GM19397 (cell line): ENCODE data around the gene ALPL.

ENCODE experiments used
- ATAC-seq: cut with Tn5 transposase; IDR thresholded peaks from one replicate; pipeline ENCODE4 v1.9.1; 2021; ENCODE audit warnings: mild to moderate bottlenecking, moderate library complexity; ENCODE audit not compliant: unreplicated experiment

ALPL gene

GRCh38 chr1:21614419-21615115 is 105.3 kb downstream of the ALPL start:
- ATAC-seq: no peak

GRCh38 chr1:21616372-21616771 is 107.1 kb downstream of the ALPL start:
- ATAC-seq: no peak

DNA sequence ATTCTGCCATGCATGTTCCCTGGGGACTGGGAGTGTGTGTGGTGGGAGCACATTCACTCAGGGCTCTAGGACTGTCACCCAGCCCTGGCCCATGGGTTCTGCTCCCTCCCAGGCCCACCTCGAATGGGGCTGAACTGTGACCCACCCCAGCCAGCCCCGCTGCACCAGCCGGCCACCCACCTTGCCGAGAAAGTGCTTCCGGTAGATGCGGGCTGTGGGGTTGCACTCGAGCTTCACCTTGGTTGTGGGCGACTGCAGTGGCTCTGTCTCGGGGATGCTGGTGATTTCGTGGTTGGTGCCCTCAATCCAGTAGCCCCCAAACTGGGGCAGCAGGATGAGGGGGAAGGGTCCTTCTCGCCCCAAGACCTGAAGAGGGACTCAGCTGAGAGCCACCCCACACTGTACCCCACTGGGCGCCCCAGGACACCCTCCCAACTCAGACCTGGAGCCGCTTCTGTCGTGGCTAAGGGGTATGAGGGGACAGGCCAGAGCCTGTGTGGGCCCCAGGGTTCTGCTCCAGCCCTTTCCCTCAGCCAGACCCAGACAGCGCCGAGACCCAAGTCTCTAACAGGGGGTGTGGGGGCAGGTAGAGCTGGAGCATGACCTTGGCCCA is 108.0 kb downstream of the ALPL start:
- ATAC-seq: no peak

DNA sequence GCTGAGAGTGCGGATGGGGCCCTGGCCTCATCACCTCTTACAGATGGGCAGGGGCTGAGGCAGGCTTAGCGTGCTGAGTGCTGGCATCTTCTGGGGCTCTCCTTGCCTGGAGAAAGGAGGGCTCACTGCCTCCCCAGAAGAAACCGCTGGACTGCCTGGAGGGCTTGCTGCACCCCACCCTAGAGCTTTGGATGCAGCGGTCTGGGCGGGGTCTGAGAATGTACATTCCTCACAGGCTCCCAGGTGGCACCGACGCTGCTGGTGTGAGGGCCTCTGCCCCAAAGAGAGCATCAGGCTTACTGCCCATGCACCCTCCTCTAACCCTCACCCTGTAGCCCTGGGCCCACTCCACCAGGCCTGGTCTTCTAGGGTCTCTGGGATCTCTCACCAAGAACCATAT is 108.8 kb downstream of the ALPL start:
- no peak for ATAC-seq

GRCh38 chr1:21618561-21619374 is 109.5 kb downstream of the ALPL start:
- no peak for ATAC-seq

- ATAC-seq: no peak
These were observed 110.2 kb downstream of the ALPL start for GRCh38 chr1:21619375-21619947.

DNA sequence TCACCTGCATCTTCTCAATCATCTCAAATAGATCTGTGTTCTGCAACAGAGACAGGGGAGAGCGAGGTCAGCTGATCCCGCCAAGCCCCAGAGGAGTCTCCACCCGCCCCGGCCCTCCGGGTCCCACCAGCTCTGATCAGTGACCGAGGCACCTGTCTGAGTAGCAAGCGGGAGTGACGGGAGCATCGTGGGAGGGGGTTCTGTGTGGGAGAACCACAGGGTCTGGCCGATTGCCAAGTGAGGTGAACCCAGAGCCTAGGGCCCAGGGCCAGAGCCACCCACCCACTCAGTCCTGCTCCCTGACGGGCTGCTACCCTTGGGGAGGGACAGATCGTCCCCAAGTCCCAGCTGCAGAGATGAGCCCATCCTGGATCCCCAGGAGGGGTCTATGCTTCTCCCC is 110.8 kb downstream of the ALPL start:
- ATAC-seq: no peak

DNA sequence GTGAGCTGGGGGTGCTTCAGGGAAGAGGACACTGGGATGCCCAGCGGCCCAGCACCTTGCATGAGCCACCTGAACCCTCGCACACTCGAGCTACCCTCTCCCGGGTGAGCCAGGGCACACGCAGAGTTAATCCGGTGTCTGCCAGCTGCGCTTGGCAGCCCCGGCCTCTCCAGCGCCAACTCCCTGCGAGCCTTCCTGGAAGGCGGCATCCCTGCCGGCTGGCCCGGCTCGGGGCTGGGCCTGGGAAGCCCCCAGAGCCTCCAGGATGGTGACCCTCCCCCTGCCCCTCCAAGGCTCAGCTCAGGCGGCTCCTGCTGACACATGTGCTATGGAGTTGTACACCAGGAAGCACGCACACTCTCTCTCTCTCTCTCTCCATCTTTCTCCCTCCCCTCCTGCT is 111.3 kb downstream of the ALPL start:
- no peak for ATAC-seq

DNA sequence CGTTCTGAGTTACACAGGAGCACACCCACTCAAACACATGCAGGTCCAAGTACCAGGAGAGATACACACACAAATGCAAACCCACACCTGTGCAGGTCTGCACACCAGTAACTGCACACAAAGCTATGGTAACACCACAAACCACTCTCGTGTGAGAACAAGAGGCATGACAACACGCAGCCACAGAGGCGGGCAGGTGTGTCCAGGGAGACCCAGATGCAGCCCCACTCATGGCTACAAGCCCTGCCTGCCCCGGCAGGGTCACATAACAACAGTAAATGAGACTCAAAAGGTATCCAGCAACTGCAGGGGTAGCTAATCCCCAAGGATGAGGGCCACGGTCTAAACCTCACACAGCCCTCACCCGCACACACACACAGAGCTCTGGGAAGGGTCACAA is 111.8 kb downstream of the ALPL start:
- ATAC-seq: no peak

GRCh38 chr1:21621761-21622436 is 112.7 kb downstream of the ALPL start:
- no peak for ATAC-seq

DNA sequence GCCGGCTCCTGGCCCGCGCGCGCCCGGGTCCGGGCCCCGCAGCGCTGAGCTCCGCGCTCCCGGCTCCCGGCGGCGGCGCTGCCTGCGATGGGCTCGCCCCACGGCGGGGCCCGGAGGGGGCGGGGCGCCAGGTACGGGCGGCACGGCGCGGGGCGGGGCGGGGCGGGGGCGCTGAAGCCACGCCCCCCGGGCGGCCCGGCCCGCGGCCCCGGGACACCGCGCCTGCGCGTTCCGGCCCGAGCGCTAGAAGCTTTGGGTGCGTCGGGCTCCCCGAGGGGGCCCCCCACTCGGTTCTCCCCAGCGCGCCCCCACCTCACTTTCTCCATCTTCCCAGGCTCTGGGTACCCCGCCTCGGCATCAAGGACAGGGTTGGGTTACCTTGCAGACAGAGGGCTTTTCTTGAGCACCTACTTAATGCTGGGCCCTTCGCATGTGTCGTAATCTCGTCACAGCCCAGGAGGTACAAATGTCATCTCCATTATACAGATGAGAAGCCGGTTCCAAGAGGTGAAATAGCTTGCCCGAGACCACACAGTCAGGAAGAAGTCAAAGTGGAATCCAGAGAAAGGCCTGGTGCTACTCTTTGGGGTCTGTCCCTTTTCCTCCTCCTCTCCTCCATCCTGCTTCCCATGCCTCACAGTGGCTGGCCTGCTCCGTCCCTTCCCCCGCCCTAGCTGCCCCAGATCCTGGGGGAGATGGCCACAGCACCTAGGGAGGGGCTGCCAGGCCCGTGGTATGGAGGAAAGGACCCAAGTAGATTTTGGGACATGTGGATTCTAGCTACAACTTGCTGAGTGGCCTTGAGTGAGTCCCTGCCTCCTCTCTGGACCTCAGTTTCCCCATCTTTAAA is 113.5 kb downstream of the ALPL start:
- no peak for ATAC-seq

- no peak for ATAC-seq
These were observed 114.3 kb downstream of the ALPL start for GRCh38 chr1:21623410-21623961.

GRCh38 chr1:21624571-21625389 is 115.6 kb downstream of the ALPL start:
- ATAC-seq: no peak

- no peak for ATAC-seq
These were observed 116.4 kb downstream of the ALPL start for GRCh38 chr1:21625390-21626190.

DNA sequence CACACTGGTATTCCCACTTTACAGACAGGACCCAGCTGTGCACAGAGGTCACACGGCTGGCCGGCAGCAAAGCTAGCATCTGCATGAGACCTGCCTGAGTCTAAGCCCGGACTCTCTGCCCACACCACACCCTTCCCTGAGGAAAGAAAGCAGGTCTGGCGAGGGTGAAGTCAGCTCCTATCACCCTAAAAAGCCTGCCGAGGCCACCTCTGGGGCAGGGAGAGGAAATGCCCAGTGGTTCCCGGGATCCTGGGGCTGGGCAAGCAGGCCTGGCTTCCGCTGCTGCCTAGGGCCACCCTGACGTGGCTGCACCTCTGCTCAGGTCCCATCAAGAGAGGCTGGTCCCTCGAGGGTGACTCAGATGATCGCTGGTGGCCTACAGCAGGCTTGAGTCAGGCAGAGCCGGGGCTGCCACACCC is 117.7 kb downstream of the ALPL start:
- no peak for ATAC-seq
